Erythroblast (primary cell): ENCODE measurements around the gene USHBP1.

ENCODE experiments used
- GATA1 ChIP-seq: IDR thresholded peaks from 2 replicates; pipeline ENCODE4 v1.6.1; 2011; ENCODE audit warnings: low read depth, mild to moderate bottlenecking, control low read depth, low read length, moderate library complexity
- POLR2A ChIP-seq: IDR thresholded peaks from 2 replicates; pipeline ENCODE4 v1.6.1; 2011; ENCODE audit warnings: mild to moderate bottlenecking, low read length

GRCh38 chr19:17248011-17248776 is 16.4 kb downstream of the USHBP1 start:
- TF ChIP-seq POLR2A = no peak
- no peak for TF ChIP-seq GATA1
